GM18520 (cell line): ENCODE measurements around the gene STN1.
"Not testable (repeated sequence)": the region's sequence is repeated elsewhere in the genome, so short reads cannot be mapped to it uniquely, and the experiment has no call there.

Experiments
- ATAC-seq: cut with Tn5 transposase; IDR thresholded peaks from one replicate; pipeline ENCODE4 v1.9.1; 2021; ENCODE audit not compliant: unreplicated experiment

Gene STN1

DNA sequence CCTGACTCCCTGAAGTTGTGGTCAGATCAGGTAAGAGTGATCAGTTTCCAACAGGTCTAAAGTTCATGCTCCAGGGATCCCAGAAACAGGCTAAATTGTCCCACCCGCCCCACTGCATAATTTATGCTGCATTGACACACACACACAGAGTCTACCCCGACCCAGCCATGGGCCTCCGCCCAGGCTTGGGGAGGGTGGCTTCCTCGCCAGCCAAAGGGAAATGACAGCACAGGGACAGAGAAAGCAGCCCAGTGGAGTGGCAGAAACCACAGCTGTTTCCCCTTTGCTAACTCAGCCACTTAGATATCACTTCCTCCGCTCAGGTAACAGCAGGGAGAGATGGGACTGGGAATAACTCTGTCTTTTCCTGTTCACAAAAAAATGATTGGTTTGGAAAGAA lies 72.0 kb downstream of the STN1 start:
- no peak for ATAC-seq

DNA sequence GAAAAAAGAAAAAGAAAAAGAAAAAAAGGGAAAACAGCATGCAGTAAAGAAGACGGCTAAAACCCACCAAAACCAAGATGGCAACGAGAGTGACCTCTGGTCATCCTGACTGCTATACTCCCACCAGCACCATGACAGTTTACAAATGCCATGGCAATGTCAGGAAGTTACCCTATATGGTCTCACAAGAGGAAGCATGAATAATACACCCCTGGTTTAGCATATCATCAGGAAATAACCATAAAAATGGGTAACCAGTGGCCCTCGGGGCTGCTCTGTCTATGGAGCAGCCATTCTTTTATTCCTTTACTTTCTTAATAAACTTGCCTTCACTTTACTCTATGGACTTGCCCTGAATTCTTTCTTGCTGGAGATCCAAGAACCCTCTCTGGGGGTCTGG lies 72.6 kb downstream of the STN1 start:
- not testable (repeated sequence) for ATAC-seq

DNA sequence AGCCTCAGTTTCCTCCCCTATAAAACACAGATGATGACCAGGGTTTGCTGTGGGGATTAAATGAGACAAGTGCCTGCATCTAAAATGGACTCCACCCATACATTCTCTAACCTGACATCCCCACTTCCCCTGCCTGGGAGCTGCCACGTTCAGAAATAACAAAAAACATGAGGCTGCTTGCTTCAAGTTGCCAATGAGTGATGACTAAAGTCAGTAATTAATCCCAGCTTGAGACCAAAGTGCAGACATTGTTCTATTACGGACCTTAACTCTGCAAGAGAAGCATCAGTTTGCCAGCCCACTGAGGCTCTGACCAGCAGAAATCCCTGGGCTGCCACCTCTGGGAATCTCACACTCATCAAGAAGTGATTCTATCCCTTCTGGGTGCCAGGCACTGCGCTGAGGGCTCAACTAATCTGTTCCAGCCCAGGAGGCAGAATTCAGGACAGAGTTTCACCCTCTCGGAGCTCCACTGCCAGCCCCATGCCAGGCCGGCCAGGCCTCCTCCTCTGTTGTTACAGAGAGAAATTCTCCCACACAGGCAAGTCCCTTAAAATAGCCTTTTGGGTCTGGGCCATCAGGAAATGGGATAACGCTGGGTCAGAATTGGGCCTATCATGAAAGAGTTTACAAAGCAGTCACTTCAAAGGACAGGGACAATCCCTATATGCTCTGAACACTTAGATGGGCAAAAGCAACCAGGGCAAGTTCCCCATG lies 74.0 kb downstream of the STN1 start:
- no peak for ATAC-seq

DNA sequence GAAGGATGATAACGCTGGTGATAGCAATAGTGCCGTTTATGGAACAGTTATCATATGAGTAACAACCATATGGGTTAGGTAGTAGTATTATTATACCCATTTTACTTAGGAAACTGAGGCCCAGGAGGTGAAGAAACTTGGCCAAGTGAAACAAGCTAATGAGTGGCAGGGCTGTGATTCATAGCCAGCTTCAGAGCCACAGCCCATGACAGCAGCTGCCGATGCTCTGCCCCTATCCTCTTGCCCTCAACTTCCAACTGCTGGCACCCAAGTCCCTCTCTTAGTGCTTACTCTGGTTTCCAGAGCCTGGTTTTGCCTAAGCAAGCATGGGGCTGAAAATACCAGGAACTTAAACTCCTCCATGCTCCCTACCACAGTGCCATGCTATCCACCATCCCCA lies 74.9 kb downstream of the STN1 start:
- no peak for ATAC-seq

DNA sequence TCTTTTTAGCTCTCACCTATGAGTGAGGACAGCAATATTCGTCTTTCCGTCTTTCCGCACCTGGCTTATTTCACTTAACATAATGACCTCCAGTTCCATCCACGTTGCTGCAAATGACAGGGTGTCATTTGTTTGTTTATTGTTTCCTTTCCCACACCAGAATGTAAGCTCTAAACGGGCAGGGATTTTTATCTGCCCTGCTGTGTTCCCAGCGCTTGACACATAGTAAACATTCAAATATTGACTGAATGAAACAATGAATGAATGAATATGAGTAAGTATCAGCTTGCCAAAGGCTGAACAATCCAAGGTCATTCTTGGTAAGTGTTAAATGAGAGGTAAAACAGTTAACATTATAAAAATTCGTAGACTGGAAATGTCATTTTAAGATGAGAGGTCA lies 75.4 kb downstream of the STN1 start:
- ATAC-seq, result no peak

DNA sequence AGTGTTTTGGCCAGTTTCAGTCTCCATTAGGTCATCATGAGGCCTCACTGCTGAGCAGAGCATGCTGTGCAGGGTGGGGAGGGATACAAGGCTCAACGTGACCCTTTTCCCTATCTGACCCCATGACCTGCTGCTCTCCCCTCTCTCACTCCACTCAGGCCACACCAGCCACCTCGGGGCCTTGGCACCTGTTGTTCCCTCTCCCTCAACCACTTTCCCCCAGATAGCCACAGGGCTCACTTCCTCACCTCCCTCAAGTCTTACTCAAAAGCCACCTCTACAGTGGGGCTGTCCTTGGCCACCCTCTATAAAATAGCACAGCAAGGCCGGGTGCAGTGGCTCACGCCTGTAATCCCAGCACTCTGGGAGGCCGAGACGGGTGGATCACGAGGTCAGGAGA lies 76.5 kb downstream of the STN1 start:
- no peak for ATAC-seq

DNA sequence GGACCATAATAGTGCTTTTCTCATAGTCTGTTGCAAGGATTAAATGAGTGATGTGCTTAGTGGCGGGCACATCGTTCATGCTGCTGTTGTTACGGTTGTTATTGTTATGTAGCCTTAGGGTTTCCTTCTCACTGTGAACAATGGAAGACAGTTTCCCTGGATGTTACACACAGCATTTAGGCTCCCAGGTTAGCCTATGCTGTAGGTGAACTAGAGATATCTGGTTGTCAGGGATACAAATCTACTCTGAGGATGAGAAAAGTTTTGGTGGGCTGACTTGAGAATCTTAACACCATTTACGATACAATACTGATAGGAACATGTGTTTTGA lies 77.3 kb downstream of the STN1 start:
- ATAC-seq, result no peak

DNA sequence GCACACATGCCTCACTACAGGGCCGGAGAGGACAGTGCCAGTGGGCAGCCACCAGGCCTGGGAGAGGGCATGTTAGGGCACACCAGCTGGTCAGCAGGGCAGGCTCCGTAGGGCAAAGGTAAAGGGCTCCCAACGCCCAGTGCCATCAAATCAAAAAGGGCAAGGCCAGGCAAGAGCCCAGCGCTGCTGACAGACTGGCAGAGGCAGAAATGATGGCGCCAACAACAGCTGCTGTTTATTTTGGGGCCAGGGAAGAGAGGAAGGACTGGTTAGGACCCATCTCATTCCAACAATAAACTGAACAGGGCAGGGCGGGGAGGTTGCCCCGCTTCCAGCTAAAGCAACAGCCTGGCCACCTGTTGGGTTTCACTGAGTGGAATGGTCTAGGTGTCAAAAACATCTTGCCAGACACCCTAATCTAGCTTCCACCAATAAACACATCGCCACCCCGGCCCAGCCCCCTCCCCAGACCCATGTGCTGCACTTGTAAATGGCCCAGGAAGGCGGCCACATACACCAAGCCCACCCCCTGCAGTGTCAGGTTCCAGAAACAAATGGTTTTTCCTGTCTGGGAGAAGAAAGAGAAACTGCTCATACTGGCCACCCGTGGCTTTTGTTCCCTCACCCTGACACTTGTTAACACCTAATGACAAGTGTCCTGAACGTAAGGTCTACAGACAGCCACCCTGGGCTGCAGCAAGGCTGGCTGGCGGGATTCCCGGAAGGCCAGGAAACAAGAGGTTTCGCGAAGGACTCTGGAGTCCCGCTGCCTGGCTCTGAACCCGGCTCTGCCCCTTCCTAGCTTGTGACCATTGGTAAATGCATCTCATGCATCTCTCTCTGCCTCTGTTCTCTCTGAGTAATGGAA lies 77.9 kb downstream of the STN1 start:
- ATAC-seq, result no peak

DNA sequence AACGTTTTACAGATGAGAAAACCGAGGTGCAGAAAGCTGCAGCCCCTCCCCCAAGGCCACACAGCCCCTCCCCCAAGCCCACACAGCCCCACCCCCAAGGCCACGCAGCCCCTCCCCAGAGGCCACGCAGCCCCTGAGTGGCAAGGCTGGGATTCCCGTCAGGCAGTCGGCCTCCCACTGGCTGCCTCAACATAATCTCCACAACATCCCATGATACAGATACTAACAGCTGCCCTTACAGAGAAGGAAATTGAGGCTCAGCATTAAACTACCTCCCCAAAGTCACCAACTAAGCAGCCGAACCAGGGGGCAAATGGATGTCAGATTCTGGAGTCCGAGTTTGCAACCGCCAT lies 78.5 kb downstream of the STN1 start:
- ATAC-seq, result no peak

DNA sequence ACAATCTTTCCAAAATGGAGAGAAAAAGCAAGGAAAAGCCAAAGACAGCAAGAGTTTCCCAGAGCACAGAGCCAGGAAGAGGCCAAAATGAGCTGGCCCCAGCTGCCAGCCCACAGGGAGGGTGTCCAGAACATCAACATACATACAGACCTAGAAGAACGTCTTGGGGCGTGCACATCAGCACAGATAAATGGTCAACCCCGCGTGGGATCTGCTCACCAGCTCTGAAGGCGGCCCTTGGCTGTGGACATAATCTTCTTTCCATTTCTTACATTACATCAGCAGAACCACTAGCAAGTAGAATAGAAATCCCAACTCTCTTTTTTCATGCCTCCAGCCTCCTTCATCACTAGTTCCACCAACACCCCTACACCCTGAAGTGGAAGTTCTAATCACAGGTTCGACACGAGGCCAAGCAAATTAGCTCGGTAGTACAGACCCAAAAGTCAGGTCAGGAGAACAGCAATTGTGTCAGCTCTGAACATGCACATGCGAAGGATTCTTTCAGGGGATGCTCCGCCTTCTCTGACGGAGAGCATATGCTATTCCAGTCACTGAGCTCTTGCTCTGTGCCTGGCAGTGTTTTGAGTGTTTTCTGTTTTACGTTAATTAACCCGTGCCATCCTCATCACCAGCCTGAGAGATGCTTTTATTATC lies 79.0 kb downstream of the STN1 start:
- ATAC-seq, result no peak

DNA sequence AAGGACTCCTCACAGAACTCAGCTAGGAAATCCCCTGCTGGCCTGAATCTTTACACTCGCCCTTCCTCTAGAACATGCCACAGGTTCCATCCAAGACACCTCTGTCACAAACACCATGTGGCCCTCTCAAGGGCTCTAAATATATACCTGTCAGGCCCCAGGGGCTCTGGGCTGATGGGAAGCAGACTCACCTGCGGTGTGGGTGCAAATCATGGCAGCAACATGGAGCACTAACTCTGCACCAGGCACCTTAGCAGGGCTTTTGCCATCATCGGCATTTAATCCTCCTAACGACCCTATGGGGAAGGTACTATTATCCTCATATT lies 80.0 kb downstream of the STN1 start:
- no peak for ATAC-seq

DNA sequence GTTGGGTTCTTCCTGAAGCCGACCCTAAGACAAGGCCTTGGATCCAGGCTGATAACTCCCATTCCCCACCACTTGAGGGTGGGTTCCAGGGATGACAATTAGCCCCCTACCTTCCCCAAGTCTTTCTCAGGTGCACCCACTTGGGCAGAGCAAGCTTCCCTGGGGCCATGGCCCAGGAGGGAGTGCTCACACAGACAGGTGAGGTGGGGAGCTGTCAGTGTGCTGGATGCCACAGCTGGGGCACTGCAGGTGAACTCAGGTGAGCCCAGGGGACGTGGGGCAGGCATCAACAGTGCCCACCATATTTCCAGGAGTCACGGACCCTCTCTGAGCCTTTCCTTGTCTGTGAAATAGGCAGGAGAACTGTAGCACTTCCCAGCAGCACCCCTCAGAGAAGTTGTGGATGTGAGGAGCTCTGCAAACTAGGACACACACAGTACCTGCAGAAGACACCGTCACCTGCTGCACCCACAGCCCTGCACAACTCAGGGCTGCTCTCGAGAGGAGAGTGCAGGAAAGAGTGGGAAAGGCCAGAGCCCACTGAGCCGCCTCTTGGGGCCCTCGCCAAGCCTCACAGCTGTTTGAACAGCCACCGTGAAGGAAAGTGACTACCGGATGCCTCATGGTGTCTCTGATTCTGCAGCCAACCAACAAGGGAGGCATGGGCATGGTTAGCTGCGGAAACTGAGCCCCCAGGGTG lies 80.5 kb downstream of the STN1 start:
- ATAC-seq, result no peak

DNA sequence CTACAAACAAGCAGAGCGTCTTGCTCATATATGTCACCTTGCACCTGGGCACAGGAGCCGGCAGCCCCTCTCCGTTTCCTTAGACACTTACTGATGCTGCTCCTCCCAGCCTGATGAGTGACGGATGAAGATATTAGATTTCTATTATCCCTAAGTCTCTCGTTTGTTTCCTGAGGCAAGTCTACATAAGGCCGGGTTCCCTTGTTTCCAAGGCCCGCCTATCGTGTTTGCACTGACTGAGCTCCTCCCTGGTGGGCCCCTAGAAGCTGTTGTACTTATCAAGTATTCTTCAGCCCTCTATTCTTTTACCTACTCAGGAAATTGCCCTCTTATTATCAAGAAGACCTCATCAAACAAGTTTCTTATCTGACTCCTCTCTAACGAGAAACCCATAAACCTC lies 81.1 kb downstream of the STN1 start:
- no peak for ATAC-seq

DNA sequence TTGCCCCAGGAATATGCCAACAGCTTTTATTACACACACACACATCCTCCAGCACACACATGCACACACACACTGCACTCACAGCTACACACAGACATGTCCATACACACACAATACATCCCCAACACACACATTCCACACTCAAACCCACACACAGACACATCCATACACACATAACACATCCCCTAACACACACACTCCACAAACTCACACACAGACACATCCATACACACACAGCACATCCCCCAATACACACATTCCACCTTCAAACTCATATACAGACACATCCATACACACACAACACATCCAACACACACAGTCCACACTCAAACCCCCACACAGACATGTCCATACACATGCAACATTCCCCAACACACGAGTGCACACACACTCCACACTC lies 81.7 kb downstream of the STN1 start:
- no peak for ATAC-seq

DNA sequence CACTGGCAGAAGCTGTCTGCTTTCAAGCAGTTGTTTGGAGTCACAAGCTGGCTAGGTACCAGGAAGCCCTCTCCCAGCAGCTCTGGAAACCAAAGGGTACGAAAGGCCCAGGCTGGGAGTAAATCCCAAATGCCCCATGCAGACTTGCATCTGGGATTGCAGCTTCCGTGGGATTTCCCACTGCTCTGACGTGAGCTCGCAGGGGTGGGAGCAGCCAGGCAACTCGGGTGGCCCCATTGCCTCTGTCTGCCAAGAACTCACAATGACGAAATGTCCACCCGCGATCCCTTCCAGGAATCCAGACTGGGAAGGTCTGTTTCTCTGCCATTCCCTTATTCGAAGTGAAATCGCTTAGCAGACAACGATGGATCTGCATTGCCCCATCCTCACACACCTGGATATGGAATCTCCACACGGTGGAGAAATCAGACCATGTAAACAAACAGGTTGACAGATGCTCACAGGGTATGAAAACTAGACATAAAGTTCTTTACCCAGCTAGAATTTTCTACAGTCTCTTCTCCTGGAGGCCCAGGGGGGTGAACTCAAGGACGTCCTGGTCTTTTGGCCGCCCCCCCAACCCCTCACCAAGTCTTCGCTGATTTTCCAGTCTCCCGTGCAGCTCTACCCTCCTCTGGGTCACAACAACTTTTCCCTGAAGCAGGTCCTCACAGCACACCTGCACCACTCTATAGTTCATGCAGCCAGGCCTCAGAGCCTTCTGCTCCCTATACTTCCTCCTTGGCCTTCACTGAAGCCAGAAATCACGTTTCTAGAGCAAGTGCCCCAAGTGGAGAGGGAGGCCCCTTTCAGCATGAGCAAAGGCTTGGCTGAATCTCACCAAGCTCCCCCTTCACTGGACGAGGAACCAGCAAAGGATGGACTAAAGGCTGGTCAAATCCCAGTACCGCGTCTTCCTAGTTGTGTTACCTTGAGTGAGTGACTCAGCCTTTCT lies 82.6 kb downstream of the STN1 start:
- no peak for ATAC-seq

DNA sequence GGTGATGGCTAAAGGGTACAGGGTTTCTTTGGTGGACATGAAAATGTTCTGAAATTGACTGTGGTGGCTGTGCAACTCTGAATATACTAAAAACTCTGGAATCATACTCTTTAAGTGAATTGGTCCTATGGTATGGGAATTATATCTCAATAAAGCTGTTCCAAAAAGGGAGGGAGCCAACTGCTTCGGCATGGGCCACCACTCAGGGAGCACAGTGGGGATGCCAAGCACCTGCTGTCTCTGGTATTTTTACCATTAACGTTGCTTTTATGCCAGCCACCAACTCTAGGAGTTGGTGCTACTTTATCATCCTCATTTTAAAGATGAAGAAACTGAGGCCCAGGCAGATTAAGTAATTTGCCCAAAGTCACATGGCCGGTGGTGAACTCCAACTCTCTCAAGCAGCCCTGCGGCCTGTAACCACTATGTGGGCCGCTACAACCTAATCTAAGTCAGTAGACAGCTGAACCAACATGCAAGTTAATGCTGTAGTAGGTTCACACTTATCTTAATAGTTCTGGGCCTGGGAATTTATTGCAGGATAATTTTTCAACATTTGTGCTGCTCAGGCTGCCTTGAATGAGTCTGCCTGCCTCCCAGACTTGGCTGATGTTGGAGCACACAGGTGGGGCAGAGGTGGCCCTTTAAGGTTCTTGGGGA lies 83.4 kb downstream of the STN1 start:
- ATAC-seq, result no peak

DNA sequence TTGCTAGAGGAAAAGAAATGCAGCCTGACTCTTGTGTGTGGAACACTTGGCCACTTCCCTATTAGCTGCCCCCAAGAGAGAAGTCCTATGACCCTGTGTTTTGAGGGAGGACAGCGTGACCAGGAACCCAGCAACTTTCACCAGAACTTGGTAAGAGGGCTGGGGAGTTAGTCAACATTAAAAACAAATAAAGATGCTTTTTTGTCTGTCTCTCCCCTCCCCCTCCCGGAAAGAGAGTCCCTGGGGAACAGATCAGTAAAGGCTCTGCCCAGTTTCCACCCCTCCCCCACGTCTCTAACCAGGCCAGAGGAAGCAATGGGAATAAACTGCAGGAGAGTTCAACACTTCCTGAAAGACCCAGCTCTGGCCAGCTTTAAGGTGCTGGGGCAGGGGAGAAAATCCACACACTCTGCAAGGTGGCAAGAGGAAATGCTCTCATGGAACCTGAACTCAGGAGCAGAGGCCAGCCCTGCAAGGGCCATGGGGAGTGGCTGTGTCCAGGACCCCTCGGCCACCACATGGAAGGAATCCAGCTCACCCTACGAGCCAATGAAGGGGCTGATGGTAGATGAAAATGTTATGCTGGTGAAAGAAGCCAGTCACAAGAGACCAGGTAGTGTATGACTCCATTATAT lies 84.1 kb downstream of the STN1 start:
- ATAC-seq, result no peak

DNA sequence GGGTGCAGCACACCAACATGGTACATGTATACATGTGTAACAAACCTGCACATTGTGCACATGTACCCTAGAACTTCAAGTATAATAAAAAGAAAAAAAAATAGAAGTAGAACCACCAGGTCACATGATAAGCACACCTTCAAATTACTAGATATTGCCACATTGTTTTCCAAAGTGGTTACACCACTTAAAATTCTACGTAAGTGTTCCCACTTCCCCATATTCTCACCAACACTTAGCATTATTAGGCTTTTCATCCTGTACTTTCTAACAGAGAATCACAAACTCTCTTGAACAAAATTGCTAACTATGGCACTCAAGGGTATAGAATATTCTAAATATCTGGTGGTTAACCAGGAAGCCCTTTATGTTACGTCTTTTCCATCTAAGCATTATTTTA lies 85.2 kb downstream of the STN1 start:
- no peak for ATAC-seq
